ENCODE measurements around the gene NEK2. TPM values are rescaled to one million over a fixed set of nuclear protein-coding genes. Genes with fewer than 3 reads are reported as not detected.

The NEK2 gene
- total RNA-seq, 1 donor from 2014 or later, result 93.3 TPM

GRCh38 chr1:211703812-211704537 is 28.6 kb upstream of the NEK2 start:
- no peak overlapping the region for H2AFZ ChIP-seq (replicated peaks)
- H3F3A ChIP-seq (ENCODE audit: low read depth), result no peaks in the 10 kb centered on the region
- H3K4me2 ChIP-seq, result no peak overlapping the region
- Mint-ChIP-seq H3K9me3 (no peaks in the 10 kb centered on the region), H3K36me3 (peaks cover 2% of the 10 kb centered on the region), H3K4me1 (peaks cover 10% of the 10 kb centered on the region), H3K27ac (no peak overlapping the region), H3K4me3 (no peak overlapping the region), H3K27me3 (ENCODE audit: insufficient read depth, low read depth) (peaks cover 18% of the 10 kb centered on the region)
- no peak for TF ChIP-seq EZH2phosphoT487 (IDR thresholded peaks at IDR 0.05)
- no peak for TF ChIP-seq CTCF (IDR thresholded peaks at IDR 0.05)
- no peak for TF ChIP-seq EZH2 (IDR thresholded peaks at IDR 0.05)
- H3K9ac ChIP-seq, result no peak overlapping the region
- H4K20me1 ChIP-seq (ENCODE audit: low read depth), result no peaks in the 10 kb centered on the region
- H3K9me3 ChIP-seq (ENCODE audit: low read depth), result no peaks in the 10 kb centered on the region
- H3K79me2 ChIP-seq (ENCODE audit: low read depth), result no peaks in the 10 kb centered on the region
- no peaks in the 10 kb centered on the region for H3K36me3 ChIP-seq
- peaks cover 24% of the 10 kb centered on the region for H3K27me3 ChIP-seq
- no peak for DNase-seq (ENCODE audit: low spot score)
- no peak overlapping the region for H3K27ac ChIP-seq
- H3K4me1 ChIP-seq, result no peaks in the 10 kb centered on the region
- no peak overlapping the region for H3K4me3 ChIP-seq

- peaks cover 15% of the 10 kb centered on the region for H3K27me3 Mint-ChIP-seq (ENCODE audit: insufficient read depth, low read depth)
- Histone ChIP-seq H3K27me3 (peaks cover 29% of the 10 kb centered on the region), H3K79me2 (ENCODE audit: low read depth) (no peaks in the 10 kb centered on the region), H3K27ac (no peak overlapping the region), H3K4me3 (no peak overlapping the region), H4K20me1 (ENCODE audit: low read depth) (no peaks in the 10 kb centered on the region), H3K9ac (no peak overlapping the region), H3K36me3 (no peaks in the 10 kb centered on the region), H3K4me2 (no peak overlapping the region), H2AFZ (replicated peaks) (no peak overlapping the region), H3K9me3 (ENCODE audit: low read depth) (no peaks in the 10 kb centered on the region), H3K4me1 (no peaks in the 10 kb centered on the region), H3F3A (ENCODE audit: low read depth) (no peaks in the 10 kb centered on the region)
- H3K4me3 Mint-ChIP-seq, result no peak overlapping the region
- TF ChIP-seq CTCF (IDR thresholded peaks at IDR 0.05) (no peak), EZH2 (IDR thresholded peaks at IDR 0.05) (no peak), EZH2phosphoT487 (IDR thresholded peaks at IDR 0.05) (no peak)
- peaks cover 10% of the 10 kb centered on the region for H3K4me1 Mint-ChIP-seq
- no peak for DNase-seq (ENCODE audit: low spot score)
- H3K9me3 Mint-ChIP-seq, result no peaks in the 10 kb centered on the region
- no peak overlapping the region for H3K27ac Mint-ChIP-seq
- H3K36me3 Mint-ChIP-seq, result no peaks in the 10 kb centered on the region
Measured at GRCh38 chr1:211701733-211702132, 26.3 kb upstream of the NEK2 start.

- no peaks in the 10 kb centered on the region for H3F3A ChIP-seq (ENCODE audit: low read depth)
- Mint-ChIP-seq H3K4me3 (peak overlapping the region; percentile 27), H3K4me1 (peaks cover 9% of the 10 kb centered on the region), H3K27me3 (ENCODE audit: insufficient read depth, low read depth) (peaks cover 13% of the 10 kb centered on the region), H3K27ac (no peak overlapping the region), H3K9me3 (peaks cover 3% of the 10 kb centered on the region), H3K36me3 (no peaks in the 10 kb centered on the region)
- no peaks in the 10 kb centered on the region for H3K79me2 ChIP-seq (ENCODE audit: low read depth)
- peak overlapping the region; percentile 43 for H3K4me3 ChIP-seq
- DNase-seq (ENCODE audit: low spot score), result peak; percentile 31
- no peaks in the 10 kb centered on the region for H4K20me1 ChIP-seq (ENCODE audit: low read depth)
- no peak overlapping the region for H3K9ac ChIP-seq
- H3K9me3 ChIP-seq (ENCODE audit: low read depth), result no peaks in the 10 kb centered on the region
- peak overlapping the region; percentile 53 for H2AFZ ChIP-seq (replicated peaks)
- H3K27ac ChIP-seq, result no peak overlapping the region
- no peaks in the 10 kb centered on the region for H3K36me3 ChIP-seq
- TF ChIP-seq EZH2 (IDR thresholded peaks at IDR 0.05) (no peak), EZH2phosphoT487 (IDR thresholded peaks at IDR 0.05) (no peak), CTCF (IDR thresholded peaks at IDR 0.05) (no peak)
- H3K4me2 ChIP-seq, result peak overlapping the region; percentile 77
- no peaks in the 10 kb centered on the region for H3K4me1 ChIP-seq
- peaks cover 29% of the 10 kb centered on the region for H3K27me3 ChIP-seq
Measured at GRCh38 chr1:211699059-211699458, 23.6 kb upstream of the NEK2 start.
